Aorta (tissue), 5 donors: ENCODE data around the gene IQCE. TPM values are rescaled to one million over a fixed set of nuclear protein-coding genes. Genes with fewer than 3 reads are reported as not detected.

ENCODE experiments used
- ATAC-seq: fragments of 200-7000 bp; cut with Tn5 transposase; one replicate; pipeline ENCODE4 v1.9.1; 2022; ENCODE audit warnings: moderate library complexity; ENCODE audit not compliant: low FRiP score
- DNase-seq, 2 donors: peaks; one replicate each; pipeline ENCODE4 v3.0.0-alpha.2; 2020
- H3K27ac ChIP-seq, 2 donors: one replicate each; pipeline ENCODE4 v1.5.1; 2013; ENCODE audit warnings: low read length in 2 of 2, mild to moderate bottlenecking in 2 of 2, moderate library complexity in 2 of 2, control low read depth in 1 of 2, inconsistent platforms in 1 of 2, low read depth in 1 of 2
- H3K27me3 ChIP-seq, 2 donors: one replicate each; pipeline ENCODE4 v1.6.1; 2013; ENCODE audit warnings: control low read depth in 1 of 2, low read length in 1 of 2, mild to moderate bottlenecking in 1 of 2, moderate library complexity in 1 of 2; ENCODE audit not compliant: insufficient read depth in 2 of 2, control insufficient read depth in 1 of 2
- H3K36me3 ChIP-seq, 2 donors: one replicate each; pipeline ENCODE4 v1.6.1; 2013; ENCODE audit warnings: control low read depth in 1 of 2, low read length in 1 of 2, mild to moderate bottlenecking in 1 of 2; ENCODE audit not compliant: insufficient read depth in 2 of 2, control insufficient read depth in 1 of 2
- H3K4me1 ChIP-seq, 2 donors: one replicate each; pipeline ENCODE4 v1.6.1; 2013; ENCODE audit warnings: low read length in 2 of 2, control low read depth in 1 of 2, mild to moderate bottlenecking in 1 of 2, moderate library complexity in 1 of 2; ENCODE audit not compliant: insufficient read depth in 2 of 2, control insufficient read depth in 1 of 2
- H3K4me3 ChIP-seq, 2 donors: one replicate each; pipeline ENCODE4 v1.5.1; 2013; ENCODE audit warnings: low read length in 2 of 2, control low read depth in 1 of 2, mild to moderate bottlenecking in 1 of 2
- H3K9me3 ChIP-seq: one replicate; pipeline ENCODE4 v1.6.1; 2013; ENCODE audit warnings: mild to moderate bottlenecking, low read length; ENCODE audit not compliant: control insufficient read depth
- WGBS, 2 donors: extraction: QIAGEN DNeasy Blood & Tissue Kit; methylation state at CpG; one replicate each; pipeline ENCODE4 v1.1.7; 2013; 5-methylcytosine and 5-hydroxymethylcytosine counted together
- intact Hi-C, 2 donors: fragments of 100-400 bp; cut with DNase I; formaldehyde crosslinking; loops; one replicate each; pipeline versions ENCODE4 v1.14.2 to v1.15.0; 2022
- polyA plus RNA-seq, 2 donors: library from polyadenylated mRNA; stranded (reverse); fragments of 200-250 nt; gene quantifications; one replicate each; pipeline ENCODE4 v1.2.3, GENCODE V29; 2013
- total RNA-seq, 2 donors: library from RNA; stranded (reverse); fragmentation: NEBNext Ultra II Directional; extraction: Animal tissue kit (Norgen Biotek cat#: 25700); gene quantifications; one replicate each; pipeline ENCODE4 v1.2.1, GENCODE V29; 2021
- donor health status: healthy with polysubstance abuse.
- donor health status: Bipolar disorder and iron deficiency.
- donor health status: DM: no; HTN: no; CAD: no.
- donor health status: DM: no; HTN: no; CAD: no.
- donor health status: DM: yes; HTN: yes; CAD: no.

IQCE gene
- total and polyA plus RNA-seq, 4 donors = 6.1 to 18.2 (median 11.2) TPM

GRCh38 chr7:2576742-2577491, 18.1 kb downstream of the IQCE start:
- Histone ChIP-seq H3K4me3 (no peak overlapping the region), H3K9me3 (no peaks in the 10 kb centered on the region), H3K36me3 (peaks cover 0 to 2% of the 10 kb centered on the region in 2 donors), H3K27me3 (no peaks in the 10 kb centered on the region), H3K27ac (no peak overlapping the region), H3K4me1 (no peaks in the 10 kb centered on the region)
- ATAC-seq (no peak), DNase-seq (peak in 1 of 2 donors; percentile 31)
- intact Hi-C loops = loop anchor here in 1 of 2 donors (10.0 kb wide), 1 partner anchor 88 kb away; no protein-coding TSS in a partner anchor
- WGBS, 2 donors = 92% methylated on average over 53 to 56 of the region's 56 CpGs

- DNase-seq (peak in 1 of 2 donors; percentile 55), ATAC-seq (no peak)
- WGBS, 2 donors = 95 to 96% methylated on average over 65 to 73 of the region's 73 CpGs
- Histone ChIP-seq H3K36me3 (peaks cover 0 to 2% of the 10 kb centered on the region in 2 donors), H3K4me3 (no peak overlapping the region), H3K4me1 (no peaks in the 10 kb centered on the region), H3K9me3 (no peaks in the 10 kb centered on the region), H3K27me3 (no peaks in the 10 kb centered on the region), H3K27ac (no peak overlapping the region)
- intact Hi-C loops = loop anchor here in 1 of 2 donors (10.0 kb wide), 1 partner anchor 87 kb away; no protein-coding TSS in a partner anchor
These were observed 19.3 kb downstream of the IQCE start for GRCh38 chr7:2577914-2578680.

GRCh38 chr7:2580636-2581035, 21.9 kb downstream of the IQCE start:
- Histone ChIP-seq H3K27me3 (no peaks in the 10 kb centered on the region), H3K4me3 (no peak overlapping the region), H3K4me1 (no peaks in the 10 kb centered on the region), H3K27ac (no peak overlapping the region), H3K9me3 (no peaks in the 10 kb centered on the region), H3K36me3 (no peaks in the 10 kb centered on the region)
- 93 to 95% methylated on average over 11 of the region's 11 CpGs for WGBS, 2 donors
- DNase-seq (no peak), ATAC-seq (no peak)
- intact Hi-C loops = no loop called here

- intact Hi-C loops = no loop called here
- Histone ChIP-seq H3K27me3 (no peaks in the 10 kb centered on the region), H3K4me1 (no peaks in the 10 kb centered on the region), H3K27ac (no peak overlapping the region), H3K9me3 (no peaks in the 10 kb centered on the region), H3K4me3 (no peak overlapping the region), H3K36me3 (no peaks in the 10 kb centered on the region)
- DNase-seq = no peak
- ATAC-seq = no peak
- WGBS, 2 donors = 86 to 91% methylated on average over 19 to 24 of the region's 24 CpGs
These were observed 23.4 kb downstream of the IQCE start for GRCh38 chr7:2582006-2582735.

GRCh38 chr7:2583798-2584580, 25.2 kb downstream of the IQCE start:
- Histone ChIP-seq H3K27me3 (no peaks in the 10 kb centered on the region), H3K4me1 (no peaks in the 10 kb centered on the region), H3K36me3 (no peaks in the 10 kb centered on the region), H3K9me3 (no peaks in the 10 kb centered on the region), H3K27ac (no peak overlapping the region), H3K4me3 (no peak overlapping the region)
- WGBS, 2 donors = 94 to 96% methylated on average over 22 to 54 of the region's 54 CpGs
- intact Hi-C loops = no loop called here
- ATAC-seq = no peak
- no peak for DNase-seq

GRCh38 chr7:2585446-2585845, 26.7 kb downstream of the IQCE start:
- 89% methylated on average over 19 of the region's 19 CpGs for WGBS, 2 donors
- Histone ChIP-seq H3K27me3 (no peaks in the 10 kb centered on the region), H3K4me3 (no peak overlapping the region), H3K27ac (no peak overlapping the region), H3K36me3 (no peaks in the 10 kb centered on the region), H3K4me1 (no peaks in the 10 kb centered on the region), H3K9me3 (no peaks in the 10 kb centered on the region)
- intact Hi-C loops = no loop called here
- ATAC-seq (no peak), DNase-seq (no peak)

GRCh38 chr7:2586326-2587020, 27.7 kb downstream of the IQCE start:
- intact Hi-C loops = no loop called here
- WGBS, 2 donors = 92 to 93% methylated on average over 24 of the region's 24 CpGs
- H3K36me3 ChIP-seq = no peaks in the 10 kb centered on the region

More at GRCh38 chr7:2586326-2587020, 27.7 kb downstream of the IQCE start:
- DNase-seq = peak in 1 of 2 donors; percentile 75
- Histone ChIP-seq H3K4me3 (no peak overlapping the region), H3K9me3 (no peaks in the 10 kb centered on the region), H3K27me3 (no peaks in the 10 kb centered on the region), H3K4me1 (no peaks in the 10 kb centered on the region), H3K27ac (no peak overlapping the region)
- no peak for ATAC-seq
